Raji (cell line): ENCODE results near the gene PTPN3.

ENCODE experiments used
- POLR2A ChIP-seq: IDR thresholded peaks from 2 replicates; pipeline ENCODE4 v1.6.1; 2011; ENCODE audit warnings: low read depth, low read length, control low read depth; ENCODE audit not compliant: insufficient read depth

The PTPN3 gene

DNA sequence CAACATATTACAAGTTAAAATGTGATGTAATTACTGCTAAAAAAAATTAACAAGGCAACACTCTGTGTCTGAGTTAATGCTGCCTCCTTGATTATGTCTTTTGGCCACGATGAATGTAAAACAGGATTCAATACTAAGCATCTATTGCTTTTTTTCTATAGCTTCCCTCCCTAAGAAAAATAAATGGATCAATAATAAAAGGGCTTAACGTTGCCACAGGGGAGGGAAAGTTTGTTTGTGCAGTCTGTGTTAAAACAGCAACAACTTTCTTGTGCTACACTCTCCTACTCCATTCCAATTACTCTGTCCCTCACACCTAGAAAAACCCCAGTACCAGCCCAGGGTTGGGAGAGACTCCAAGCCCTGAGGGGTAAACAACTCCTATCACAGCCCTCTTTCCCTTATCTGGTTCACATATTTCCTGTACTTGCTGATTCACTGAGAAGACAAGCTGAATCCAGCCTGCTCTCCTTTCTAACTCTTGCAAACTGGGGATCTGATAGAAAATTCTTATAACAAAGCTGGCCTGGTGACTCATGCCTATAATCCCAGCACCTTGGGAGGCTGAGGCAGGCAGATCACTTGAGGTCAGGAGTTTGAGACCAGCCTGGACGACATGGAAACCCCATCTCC, 44.8 kb downstream of the PTPN3 start:
- no peak for TF ChIP-seq POLR2A

DNA sequence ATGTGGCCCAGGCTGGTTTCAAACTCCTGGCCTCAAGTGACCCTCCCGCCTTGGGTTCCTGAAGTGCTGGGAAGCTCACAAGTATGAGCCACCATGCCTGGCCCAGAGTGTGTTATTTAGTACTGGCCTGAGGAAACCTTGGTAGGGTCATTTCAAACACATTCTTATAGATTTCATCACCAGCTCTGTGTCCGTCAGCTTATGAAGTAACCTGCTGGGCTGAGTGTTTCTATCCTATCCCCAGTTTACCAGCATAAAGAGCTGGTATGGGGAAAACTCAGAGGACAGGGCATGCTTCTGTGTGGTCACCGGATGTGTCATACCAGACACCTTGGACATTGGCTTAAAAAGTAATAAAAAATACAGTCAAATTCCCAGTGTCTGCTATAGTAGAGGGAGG, 45.3 kb downstream of the PTPN3 start:
- no peak for TF ChIP-seq POLR2A

DNA sequence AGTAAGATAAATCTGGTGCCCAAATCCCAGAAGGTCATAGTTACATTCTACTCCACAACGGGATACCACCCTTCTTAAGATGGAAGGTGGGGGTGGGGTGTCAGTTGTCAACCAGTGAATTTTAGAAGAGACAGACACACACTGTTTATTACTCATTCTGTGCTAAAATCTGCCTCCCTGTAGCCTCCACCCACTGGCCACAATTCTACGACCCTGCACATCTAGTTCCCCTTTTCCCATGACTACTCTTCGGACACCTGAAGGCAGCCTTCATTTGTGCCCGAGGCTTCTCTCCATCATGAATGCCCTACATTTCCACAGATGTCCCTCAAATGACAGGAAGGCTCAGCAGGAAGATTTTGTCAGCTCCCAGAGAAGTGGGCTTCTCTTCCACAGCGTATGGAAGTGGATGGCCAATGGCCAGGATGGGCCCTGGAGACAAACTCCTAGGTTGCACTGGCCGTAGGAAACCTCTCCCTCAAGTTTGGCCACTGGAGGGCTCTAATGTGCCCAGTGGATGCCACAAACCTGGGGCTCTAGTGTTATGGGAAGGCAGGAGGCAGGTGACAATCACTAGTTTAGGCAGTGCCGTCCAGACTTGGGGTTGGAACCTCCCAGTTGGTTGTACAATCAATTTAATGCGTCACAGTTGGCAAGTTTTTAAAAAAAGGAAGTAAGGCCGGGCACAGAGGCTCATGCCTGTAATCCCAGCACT, 46.6 kb downstream of the PTPN3 start:
- TF ChIP-seq POLR2A = no peak

DNA sequence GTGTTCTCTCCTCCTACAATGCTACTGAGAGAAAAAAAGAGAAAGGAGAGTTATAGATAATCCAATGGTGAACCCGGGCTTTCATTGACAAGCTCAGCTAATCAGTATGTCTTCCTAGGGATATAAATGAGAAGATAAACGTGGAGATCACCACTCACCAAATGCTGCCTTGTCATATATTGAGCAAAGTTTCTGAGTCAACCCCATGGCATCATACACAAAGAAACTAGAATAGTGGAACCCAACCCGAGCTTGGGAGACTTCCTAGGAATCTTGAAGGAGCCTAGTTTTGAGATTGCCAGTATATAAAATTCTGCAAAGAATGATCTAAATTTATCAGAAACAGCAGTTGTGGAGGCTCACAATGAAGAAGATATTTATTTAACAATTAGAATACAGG, 47.8 kb downstream of the PTPN3 start:
- no peak for TF ChIP-seq POLR2A

DNA sequence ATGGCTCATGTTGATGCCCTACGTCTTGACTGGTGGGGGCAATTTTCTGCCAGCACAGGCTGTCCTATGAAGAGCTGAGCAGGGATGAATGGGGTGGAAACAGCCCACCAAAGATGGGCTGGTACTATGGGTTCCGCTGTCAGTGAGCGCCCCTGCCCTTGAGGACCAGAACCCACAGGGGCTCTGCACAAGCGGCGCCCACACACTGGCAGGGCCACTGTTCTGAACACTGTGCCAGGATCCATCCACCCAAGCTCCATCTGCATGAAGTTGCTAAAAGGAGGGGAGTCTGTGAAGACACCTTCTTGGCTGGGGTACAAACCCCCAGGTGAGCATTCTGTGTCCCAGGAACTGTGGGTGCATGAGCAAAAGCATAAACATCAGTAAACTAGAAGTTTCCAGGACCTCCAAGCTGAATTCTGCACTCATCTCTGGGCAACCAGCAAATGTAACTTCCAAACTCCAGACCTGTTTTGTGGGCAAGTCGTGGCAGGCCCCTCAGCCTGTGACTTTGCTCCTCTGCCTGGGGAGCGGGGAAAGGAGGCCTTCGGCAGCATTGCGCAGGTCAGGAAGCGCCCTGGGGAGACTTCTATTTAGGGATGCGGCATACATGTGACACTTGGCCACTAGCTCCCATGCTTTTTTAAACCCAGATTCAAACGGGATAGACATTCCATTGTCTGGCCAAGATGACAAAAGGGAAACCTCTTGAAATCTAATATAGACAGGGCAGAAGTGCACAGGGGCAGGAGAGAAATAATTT, 48.9 kb downstream of the PTPN3 start:
- TF ChIP-seq POLR2A = no peak

DNA sequence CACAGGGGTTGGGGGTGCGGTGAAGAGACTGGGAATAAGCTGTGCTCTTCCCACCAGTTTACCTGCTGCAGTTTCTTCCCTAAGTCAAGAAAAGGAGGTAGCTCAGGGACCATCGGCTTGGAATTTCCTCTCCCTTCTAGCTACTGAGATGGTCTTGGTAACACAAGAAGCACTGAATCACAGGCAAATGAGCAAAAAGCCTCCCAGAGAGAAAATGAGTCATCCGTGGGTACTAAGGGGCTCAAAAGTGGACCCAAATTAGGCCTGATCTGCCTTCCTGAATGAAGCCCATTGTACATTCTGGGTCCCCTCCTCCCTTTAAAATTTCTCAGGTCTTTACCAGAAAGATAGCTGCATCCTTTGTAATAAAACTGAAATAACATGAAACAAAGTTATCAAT, 49.9 kb downstream of the PTPN3 start:
- TF ChIP-seq POLR2A = no peak

DNA sequence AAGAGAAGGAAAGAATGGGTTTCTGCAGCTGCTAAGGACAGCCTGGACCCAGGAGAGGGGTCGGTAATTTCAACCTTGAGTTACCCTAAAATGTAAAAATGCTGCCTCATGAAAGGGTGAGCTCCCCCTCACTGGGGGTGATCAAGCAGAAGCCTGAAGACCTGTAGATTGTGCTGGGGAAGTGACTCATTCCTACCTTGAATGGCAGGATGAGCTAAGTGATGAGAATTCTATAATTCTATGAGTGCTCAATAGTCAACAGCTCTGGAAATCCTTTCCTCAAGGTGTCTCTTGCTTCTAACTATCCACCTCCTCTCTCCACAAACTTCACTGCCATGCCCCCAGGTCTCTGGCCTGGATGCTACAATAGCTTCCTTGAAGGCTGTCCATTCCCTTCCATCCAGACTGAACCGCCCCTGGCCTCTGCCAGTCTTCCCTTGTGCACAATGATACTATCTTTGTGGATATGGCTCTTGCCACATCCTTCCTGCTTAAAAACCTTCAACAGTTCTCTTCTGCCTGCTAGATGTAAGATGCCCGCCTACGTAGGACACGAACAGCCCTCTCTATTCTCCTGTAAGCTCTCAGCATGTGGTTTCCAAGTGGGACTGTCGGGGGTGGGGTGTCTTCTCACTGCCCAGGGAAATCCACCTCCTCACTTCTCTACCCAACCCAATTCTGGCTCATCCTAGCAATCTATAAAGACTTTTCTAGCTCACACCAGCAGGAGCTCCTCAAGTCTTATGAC, 50.6 kb downstream of the PTPN3 start:
- TF ChIP-seq POLR2A = no peak

DNA sequence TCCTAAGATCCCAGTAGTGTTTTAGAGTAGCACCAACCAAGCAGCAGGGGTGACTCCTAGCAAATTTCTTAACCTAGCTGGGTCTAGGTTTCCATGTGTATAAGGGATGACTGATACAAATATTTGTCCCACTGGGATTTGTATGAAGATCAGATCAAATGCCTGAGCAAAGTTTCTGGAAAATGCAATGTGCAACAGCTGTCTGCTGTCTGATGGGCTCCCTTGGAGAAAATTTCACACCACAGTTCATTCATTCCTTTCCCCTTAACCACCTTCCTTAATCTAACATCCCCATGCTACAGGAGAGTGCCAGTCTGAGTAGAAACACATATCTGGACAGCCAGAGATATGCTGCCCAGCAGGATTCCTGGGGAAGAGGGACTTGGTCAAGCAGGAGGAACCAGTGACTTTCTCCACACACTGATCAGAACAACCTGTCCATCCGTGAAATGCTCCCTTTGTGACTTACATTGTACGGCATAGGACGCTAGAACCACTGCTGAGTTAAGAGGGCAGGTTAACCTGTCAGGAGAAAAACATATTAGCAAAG, 53.3 kb downstream of the PTPN3 start:
- no peak for TF ChIP-seq POLR2A

DNA sequence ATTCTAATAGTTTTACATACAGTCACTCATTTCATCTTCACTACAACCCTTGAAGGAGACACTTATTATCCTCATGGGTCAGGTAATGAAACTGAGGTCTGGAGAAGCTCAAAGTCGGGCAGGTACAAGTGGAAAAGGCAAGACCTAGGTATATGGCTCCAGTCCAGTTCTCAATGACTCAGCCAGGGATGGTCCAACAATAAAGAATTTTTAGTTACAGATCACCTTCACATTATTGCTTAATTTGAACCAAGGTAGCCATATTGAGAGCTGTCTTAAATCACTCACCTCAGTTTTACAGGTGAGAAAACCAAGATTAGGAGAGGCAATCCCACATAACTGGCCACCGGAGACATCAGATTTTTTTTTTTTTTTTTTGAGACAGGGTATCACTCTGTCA, 55.4 kb downstream of the PTPN3 start:
- no peak for TF ChIP-seq POLR2A

DNA sequence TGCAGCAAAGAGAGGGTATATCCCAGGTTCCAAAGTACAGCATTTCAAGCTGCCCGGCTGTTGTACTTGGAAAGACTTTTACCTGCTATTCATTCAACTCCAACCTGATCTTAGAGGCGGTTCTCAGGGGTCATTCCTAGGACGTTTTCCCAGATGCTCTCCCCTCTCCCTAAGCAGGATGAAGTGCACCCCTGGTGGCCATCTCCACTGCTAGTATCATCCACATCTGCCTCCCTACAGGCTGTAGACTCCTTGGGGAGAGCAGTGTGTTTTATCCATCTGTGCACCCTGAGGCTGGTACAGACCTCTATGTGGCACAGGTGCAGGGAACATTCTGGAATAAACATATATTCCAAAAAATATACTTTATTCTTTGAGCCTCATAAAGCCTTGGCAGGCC, 56.8 kb downstream of the PTPN3 start:
- no peak for TF ChIP-seq POLR2A

DNA sequence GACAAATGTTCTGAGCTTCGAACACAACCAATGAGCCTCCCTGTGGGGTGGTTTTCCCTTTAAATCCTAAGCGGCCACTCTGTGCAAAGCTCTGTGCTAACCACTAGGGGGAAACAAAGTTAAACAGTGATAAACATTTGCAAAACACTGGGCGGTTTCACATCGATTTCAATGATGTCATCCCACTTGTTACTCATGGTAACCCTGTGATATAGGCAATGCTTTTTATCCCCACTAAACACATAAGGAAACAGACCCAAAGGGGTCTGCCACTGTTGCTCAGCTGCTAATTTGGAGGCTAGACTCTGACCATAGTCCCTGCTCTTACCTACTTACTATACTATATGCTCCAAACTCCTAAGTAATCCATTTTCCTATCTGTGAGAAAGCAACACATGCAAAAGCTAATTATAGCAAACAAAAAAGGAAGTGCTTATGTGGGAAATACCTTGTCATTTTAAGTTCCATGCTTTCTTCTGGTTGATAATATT, 57.3 kb downstream of the PTPN3 start:
- TF ChIP-seq POLR2A = no peak

DNA sequence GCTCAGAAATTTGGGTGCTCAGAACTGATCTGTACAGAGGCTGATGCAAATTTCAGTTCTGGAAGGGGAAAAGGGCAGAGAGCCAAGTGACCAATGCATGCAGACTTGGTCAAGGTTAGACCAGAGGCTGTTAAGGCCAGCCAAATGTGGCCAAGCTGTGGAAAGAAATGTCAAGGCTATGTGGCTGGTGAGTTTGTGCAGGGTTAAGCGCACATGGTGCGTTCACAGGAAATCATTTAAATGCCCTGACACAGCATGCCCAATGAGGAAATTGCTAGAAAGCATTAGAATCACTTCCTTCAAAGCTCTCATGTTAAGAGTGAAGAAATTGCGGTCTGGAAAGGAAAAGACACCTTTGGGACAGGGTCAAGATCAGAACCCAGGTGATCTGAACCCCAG, 58.0 kb downstream of the PTPN3 start:
- no peak for TF ChIP-seq POLR2A

DNA sequence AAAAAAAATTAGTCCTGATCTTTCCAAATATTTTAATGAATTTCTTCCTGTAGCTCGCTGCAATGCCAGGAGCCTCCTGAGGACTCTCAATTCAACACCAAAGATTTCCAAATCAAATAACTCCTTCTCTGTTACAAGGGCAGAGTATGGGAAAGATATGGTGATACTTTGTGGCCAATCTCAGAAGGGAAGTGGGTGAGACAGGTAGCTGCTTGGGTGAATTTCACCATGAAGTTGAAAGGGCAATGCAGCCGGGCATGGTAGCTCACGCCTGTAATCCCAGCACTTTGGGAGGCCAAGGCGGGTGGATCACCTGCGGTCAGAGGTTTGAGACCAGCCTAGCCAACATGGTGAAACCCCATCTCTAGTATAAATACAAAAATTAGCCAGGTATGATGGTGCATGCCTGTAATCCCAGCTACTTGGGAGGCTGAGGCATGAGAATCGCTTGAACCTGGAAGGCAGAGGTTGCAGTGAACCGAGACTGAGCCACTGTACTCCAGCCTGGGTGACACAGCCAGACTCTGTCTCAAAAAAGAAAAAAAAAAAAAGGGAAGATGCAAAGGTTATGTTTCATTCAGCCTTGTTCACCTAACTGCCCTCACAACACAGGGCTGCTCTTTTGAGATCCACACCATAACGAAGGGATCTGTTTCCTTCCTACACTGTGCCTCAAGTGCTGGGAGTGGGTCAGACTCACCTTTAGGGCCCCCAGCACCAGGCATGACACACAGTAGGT, 58.6 kb downstream of the PTPN3 start:
- TF ChIP-seq POLR2A = no peak

DNA sequence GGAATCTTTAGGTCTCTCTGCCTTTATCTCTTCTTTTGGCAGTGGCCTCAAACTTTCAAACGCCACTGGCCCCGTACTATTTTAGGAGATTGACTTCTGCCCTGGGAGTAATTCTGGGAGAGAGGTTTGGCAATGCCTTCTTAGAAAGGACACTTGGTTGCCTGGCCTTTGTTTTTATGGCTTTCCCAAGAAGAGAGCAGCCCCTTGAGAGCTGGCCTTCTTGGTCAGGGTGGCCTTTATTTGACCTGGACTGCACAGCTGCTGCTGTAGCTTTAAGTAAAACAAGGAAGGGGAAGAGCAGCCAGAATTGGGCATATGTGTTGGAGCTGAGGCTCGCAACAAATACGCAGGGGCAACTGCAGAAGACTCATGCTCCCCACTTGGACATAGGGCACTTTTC, 60.8 kb downstream of the PTPN3 start:
- TF ChIP-seq POLR2A = no peak
